ENCODE results near the gene ETNK1. TPM values are rescaled to one million over a fixed set of nuclear protein-coding genes. Genes with fewer than 3 reads are reported as not detected.

The ETNK1 gene
- total RNA-seq, 2 experiments from 2014 or later = 66.9 to 72.0 TPM

Other genes with a start within 250 kb of the ETNK1 start
- 10 to 100 TPM; 53.1 to 61.5 TPM for gene C2CD5, start 80.6 kb upstream of the ETNK1 start, total RNA-seq